Transverse colon (tissue), 4 donors: ENCODE data around the gene HOXA6.

Experiments
- POLR2AphosphoS5 ChIP-seq, 3 donors: sonication (generic); formaldehyde crosslinking; IDR thresholded peaks; one replicate each; pipeline ENCODE4 v1.6.1; 2016; ENCODE audit warnings: antibody characterized with exemption in 3 of 3
- TF ChIP-seq, protein P1 (sequence below), 5 experiments: fragments of 200-600 bp in 3 of 5; fragments of 450-650 bp in 2 of 5; sonication (generic) in 3 of 5; IDR thresholded peaks; 1 replicate in 2 of 5; 2 replicates in 3 of 5; pipeline ENCODE4 v1.5.1; 2016 to 2017; ENCODE audit warnings: antibody characterized with exemption in 5 of 5, inconsistent platforms in 3 of 5, mild to moderate bottlenecking in 2 of 5, moderate library complexity in 1 of 5

DNA sequence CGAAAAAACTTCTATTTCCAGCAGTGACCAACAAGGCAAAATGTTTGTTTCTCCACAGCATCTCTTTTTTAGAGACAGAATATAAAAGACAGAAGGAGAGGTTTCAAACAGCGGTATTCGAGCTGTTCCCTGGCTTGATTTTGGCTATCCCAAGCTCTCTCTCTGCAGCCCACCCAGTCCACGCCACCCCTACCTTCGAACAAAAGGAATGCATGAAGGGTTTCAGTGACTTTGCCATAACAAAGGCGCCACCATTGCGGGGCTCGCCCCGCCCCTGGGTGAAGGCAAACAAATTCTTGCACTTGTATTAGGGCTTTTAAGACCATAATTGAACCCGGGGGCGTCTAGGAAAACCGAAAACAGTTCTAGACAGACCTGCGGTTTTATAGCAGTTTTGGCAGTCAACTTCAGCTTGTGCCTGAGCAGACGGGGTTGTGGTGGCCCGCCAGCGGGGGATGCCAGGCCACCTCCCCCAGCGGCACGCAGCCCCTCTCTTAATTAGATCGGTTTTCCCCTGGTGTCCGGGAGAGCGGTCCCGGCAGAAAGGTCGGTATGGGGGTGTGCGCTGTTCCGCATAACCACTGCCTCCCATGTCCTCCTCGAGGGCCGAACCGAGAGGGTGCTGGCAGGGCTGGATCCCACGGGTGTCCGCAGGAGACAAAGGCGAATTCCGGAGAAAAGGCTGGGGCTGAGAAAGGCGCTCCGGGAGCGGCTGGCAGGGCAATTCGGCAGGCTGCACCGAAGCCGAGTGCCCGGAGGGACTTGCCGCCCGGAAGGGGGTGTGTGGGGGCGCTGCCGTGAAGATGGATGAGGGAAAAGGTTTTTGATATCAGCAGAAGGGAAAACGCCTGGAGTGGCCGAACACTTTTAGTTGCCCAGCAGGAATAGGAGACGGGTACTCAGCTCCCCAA is 40.2 kb upstream of the HOXA6 start:
- TF ChIP-seq, protein P1, sequence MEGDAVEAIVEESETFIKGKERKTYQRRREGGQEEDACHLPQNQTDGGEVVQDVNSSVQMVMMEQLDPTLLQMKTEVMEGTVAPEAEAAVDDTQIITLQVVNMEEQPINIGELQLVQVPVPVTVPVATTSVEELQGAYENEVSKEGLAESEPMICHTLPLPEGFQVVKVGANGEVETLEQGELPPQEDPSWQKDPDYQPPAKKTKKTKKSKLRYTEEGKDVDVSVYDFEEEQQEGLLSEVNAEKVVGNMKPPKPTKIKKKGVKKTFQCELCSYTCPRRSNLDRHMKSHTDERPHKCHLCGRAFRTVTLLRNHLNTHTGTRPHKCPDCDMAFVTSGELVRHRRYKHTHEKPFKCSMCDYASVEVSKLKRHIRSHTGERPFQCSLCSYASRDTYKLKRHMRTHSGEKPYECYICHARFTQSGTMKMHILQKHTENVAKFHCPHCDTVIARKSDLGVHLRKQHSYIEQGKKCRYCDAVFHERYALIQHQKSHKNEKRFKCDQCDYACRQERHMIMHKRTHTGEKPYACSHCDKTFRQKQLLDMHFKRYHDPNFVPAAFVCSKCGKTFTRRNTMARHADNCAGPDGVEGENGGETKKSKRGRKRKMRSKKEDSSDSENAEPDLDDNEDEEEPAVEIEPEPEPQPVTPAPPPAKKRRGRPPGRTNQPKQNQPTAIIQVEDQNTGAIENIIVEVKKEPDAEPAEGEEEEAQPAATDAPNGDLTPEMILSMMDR (IDR thresholded peaks at IDR 0.05), result no peak
- TF ChIP-seq POLR2AphosphoS5 (IDR thresholded peaks at IDR 0.05), result no peak
